ENCODE results near the gene AGBL4.

DNA sequence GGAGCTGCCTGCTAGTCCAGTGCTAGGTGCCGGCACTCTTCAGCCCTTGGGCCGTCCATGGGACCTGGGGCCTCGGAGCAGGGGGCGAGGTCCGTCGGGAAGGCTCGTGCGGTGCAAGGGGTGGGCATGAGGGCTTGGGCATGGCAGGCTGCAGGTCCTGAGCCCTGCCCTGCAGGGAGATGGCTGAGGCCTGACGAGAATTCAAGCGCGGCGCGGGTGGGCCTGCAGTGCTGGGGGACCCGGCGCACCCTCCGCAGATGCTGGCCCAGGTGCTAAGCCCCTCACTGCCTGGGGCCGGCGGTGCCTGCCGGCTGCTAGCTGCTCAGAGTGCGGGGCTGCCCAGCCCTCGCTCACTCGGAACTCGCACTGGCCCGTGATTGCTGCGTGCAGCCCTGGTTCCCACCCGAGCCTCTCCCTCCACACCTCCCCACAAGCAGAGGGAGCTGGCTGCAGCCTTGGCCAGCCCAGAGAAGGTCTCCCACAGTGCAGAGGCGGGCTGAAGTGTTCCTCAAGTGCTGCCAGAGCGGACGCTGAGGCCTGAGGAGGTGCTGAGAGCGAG lies 467.0 kb downstream of the AGBL4 start:
- TF ChIP-seq, protein P1, sequence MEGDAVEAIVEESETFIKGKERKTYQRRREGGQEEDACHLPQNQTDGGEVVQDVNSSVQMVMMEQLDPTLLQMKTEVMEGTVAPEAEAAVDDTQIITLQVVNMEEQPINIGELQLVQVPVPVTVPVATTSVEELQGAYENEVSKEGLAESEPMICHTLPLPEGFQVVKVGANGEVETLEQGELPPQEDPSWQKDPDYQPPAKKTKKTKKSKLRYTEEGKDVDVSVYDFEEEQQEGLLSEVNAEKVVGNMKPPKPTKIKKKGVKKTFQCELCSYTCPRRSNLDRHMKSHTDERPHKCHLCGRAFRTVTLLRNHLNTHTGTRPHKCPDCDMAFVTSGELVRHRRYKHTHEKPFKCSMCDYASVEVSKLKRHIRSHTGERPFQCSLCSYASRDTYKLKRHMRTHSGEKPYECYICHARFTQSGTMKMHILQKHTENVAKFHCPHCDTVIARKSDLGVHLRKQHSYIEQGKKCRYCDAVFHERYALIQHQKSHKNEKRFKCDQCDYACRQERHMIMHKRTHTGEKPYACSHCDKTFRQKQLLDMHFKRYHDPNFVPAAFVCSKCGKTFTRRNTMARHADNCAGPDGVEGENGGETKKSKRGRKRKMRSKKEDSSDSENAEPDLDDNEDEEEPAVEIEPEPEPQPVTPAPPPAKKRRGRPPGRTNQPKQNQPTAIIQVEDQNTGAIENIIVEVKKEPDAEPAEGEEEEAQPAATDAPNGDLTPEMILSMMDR (IDR thresholded peaks at IDR 0.05): no peak
- no peak for TF ChIP-seq POLR2A (IDR thresholded peaks at IDR 0.05)
